K562 (cell line): ENCODE measurements around the gene GANAB. TPM values are rescaled to one million over a fixed set of nuclear protein-coding genes. Genes with fewer than 3 reads are reported as not detected.
A peak's percentile ranks its signal among the peaks of the same experiment; 100 is the strongest.

ENCODE experiments used
- BRD4 ChIP-seq: fragments of 200-600 bp; sonication (generic); IDR thresholded peaks from 2 replicates; pipeline ENCODE4 v1.6.1; 2017; ENCODE audit warnings: inconsistent platforms
- CBFB ChIP-seq: sonication (generic); formaldehyde crosslinking; IDR thresholded peaks from 2 replicates; pipeline ENCODE4 v1.4.0; 2020; ENCODE audit warnings: mild to moderate bottlenecking, missing genetic modification reagents
- CTBP1 ChIP-seq: fragments of 450-650 bp; IDR thresholded peaks from 2 replicates; pipeline ENCODE4 v1.6.1; 2016; ENCODE audit warnings: borderline replicate concordance
- E2F5 ChIP-seq: sonication (generic); formaldehyde crosslinking; IDR thresholded peaks from 2 replicates; pipeline ENCODE4 v1.8.0; 2022; ENCODE audit warnings: mild to moderate bottlenecking, missing genetic modification reagents
- E2F6 ChIP-seq, 2 experiments: IDR thresholded peaks; 2 replicates each; pipeline ENCODE4 v1.6.1; 2011; ENCODE audit warnings: borderline replicate concordance in 1 of 2, control low read depth in 1 of 2, low read depth in 1 of 2, low read length in 1 of 2, mild to moderate bottlenecking in 1 of 2, mixed read lengths in 1 of 2, moderate library complexity in 1 of 2; ENCODE audit not compliant: insufficient read depth in 1 of 2, insufficient read length in 1 of 2, poor library complexity in 1 of 2, severe bottlenecking in 1 of 2; ENCODE audit errors: extremely low read depth in 1 of 2
- GTF2F1 ChIP-seq: IDR thresholded peaks from 2 replicates; pipeline ENCODE4 v1.6.1; 2011; ENCODE audit warnings: low read depth, low read length, improper control_type of control experiment
- HDAC1 ChIP-seq, 2 experiments: fragments of 450-650 bp; IDR thresholded peaks; 2 replicates each; pipeline ENCODE4 v1.6.1; 2016 to 2017; ENCODE audit warnings: inconsistent platforms in 1 of 2, mild to moderate bottlenecking in 1 of 2, moderate library complexity in 1 of 2
- HDGF ChIP-seq: fragments of 450-650 bp; IDR thresholded peaks from 2 replicates; pipeline ENCODE4 v1.6.1; 2016
- HNRNPK ChIP-seq: fragments of 200-400 bp; formaldehyde crosslinking; IDR thresholded peaks from one replicate; pipeline ENCODE4 v1.6.1; 2018; ENCODE audit warnings: mild to moderate bottlenecking, low read depth, low read length; ENCODE audit not compliant: poor library complexity, severe bottlenecking
- HNRNPUL1 ChIP-seq: fragments of 200-400 bp; formaldehyde crosslinking; IDR thresholded peaks from 2 replicates; pipeline ENCODE4 v1.6.1; 2017; ENCODE audit warnings: low read length
- HOMEZ ChIP-seq: fragments of 250-450 bp; sonication (Bioruptor Pico); IDR thresholded peaks from 2 replicates; pipeline ENCODE4 v1.4.0; 2020; ENCODE audit warnings: mild to moderate bottlenecking, moderate library complexity
- MAFF ChIP-seq: IDR thresholded peaks from 2 replicates; pipeline ENCODE4 v1.6.1; 2012; ENCODE audit warnings: low read length, improper control_type of control experiment
- MBD2 ChIP-seq: sonication (generic); IDR thresholded peaks from 2 replicates; pipeline ENCODE4 v1.6.1; 2016; ENCODE audit warnings: low read depth, borderline replicate concordance
- MYBL2 ChIP-seq, 2 experiments: fragments of 450-650 bp in 1 of 2; sonication (generic) in 1 of 2; formaldehyde crosslinking in 1 of 2; IDR thresholded peaks; 2 replicates each; pipeline versions ENCODE4 v1.6.1 to v1.8.1; 2017 to 2022; ENCODE audit warnings: borderline replicate concordance in 1 of 2, inconsistent platforms in 1 of 2, low read depth in 1 of 2, mild to moderate bottlenecking in 1 of 2, missing genetic modification reagents in 1 of 2, moderate library complexity in 1 of 2
- NFIC ChIP-seq: fragments of 450-650 bp; IDR thresholded peaks from 2 replicates; pipeline ENCODE4 v1.6.1; 2017; ENCODE audit warnings: mild to moderate bottlenecking, inconsistent platforms
- NFYB ChIP-seq: IDR thresholded peaks from 2 replicates; pipeline ENCODE4 v1.6.1; 2011; ENCODE audit warnings: mild to moderate bottlenecking, moderate library complexity; ENCODE audit not compliant: insufficient read length; ENCODE audit errors: extremely low read depth
- TARDBP ChIP-seq: fragments of 450-650 bp; IDR thresholded peaks from 2 replicates; pipeline ENCODE4 v1.6.1; 2016
- TEAD1 ChIP-seq, 2 experiments: fragments of 450-650 bp in 1 of 2; sonication (generic) in 1 of 2; formaldehyde crosslinking; IDR thresholded peaks; 2 replicates each; pipeline versions ENCODE4 v1.4.0 to v1.8.0; 2020 to 2022; ENCODE audit warnings: mild to moderate bottlenecking in 2 of 2, missing genetic modification reagents in 1 of 2
- U2AF2 ChIP-seq: fragments of 200-400 bp; formaldehyde crosslinking; optimal IDR thresholded peaks from 2 replicates; pipeline ENCODE3; 2017; ENCODE audit warnings: low read depth, mild to moderate bottlenecking, low read length
- YY1 ChIP-seq, 3 experiments: IDR thresholded peaks; 2 replicates each; pipeline ENCODE4 v1.6.1; 2011; ENCODE audit warnings: low read length in 2 of 3, mild to moderate bottlenecking in 2 of 3, moderate library complexity in 2 of 3, borderline replicate concordance in 1 of 3, control low read depth in 1 of 3, low read depth in 1 of 3; ENCODE audit not compliant: insufficient read depth in 3 of 3, insufficient replicate concordance in 2 of 3, control insufficient read depth in 1 of 3, insufficient read length in 1 of 3; ENCODE audit errors: extremely low read depth in 1 of 3
- ZNF263 ChIP-seq: sonication (generic); formaldehyde crosslinking; IDR thresholded peaks from 2 replicates; pipeline ENCODE4 v1.8.0; 2022; ENCODE audit warnings: mild to moderate bottlenecking, missing genetic modification reagents, borderline replicate concordance
- ZNF274 ChIP-seq: IDR thresholded peaks from 2 replicates; pipeline ENCODE4 v1.6.1; 2011; ENCODE audit warnings: low read depth, mild to moderate bottlenecking, low read length, moderate library complexity, borderline replicate concordance
- ZNF277 ChIP-seq: fragments of 250-450 bp; sonication (Bioruptor Pico); IDR thresholded peaks from 2 replicates; pipeline ENCODE4 v1.8.0; 2022; ENCODE audit warnings: inconsistent platforms, mild to moderate bottlenecking, moderate library complexity, borderline replicate concordance
- polyA plus RNA-seq, 8 experiments: library from polyadenylated mRNA; depleted of rRNA in 4 of 8; stranded (reverse) in 5 of 8; unstranded in 3 of 8; fragments of >200 nt; fragmentation: Nextera tagmentation in 2 of 8; fragmentation: Illumina TruSeq in 1 of 8; extraction: Ambion mirVana in 2 of 8; extraction: Trizol in 1 of 8; gene quantifications; 2 replicates each; pipeline versions ENCODE4 v1.2.1 to v1.2.3, GENCODE V29; 2011 to 2014; ENCODE audit warnings: inconsistent platforms in 1 of 8, missing spikeins in 1 of 8
- total RNA-seq, 7 experiments: library from RNA; depleted of rRNA in 6 of 7; stranded (reverse); fragments of >200 nt in 6 of 7; fragmentation: Illumina TruSeq in 2 of 7; extraction: Trizol in 2 of 7; gene quantifications; 2 replicates each; pipeline versions ENCODE4 v1.2.1 to v1.2.3, GENCODE V29; 2011 to 2021; ENCODE audit warnings: low replicate concordance in 1 of 7

GANAB gene
- total and polyA plus RNA-seq, 9 of the 15 experiments (the other 6 are each of a cell fraction or from before 2014, with no cell fraction given) = 6.5 to 284 (median 161) TPM

GRCh38 chr11:62614275-62614674 is 32.1 kb downstream of the GANAB start (continued):
- TF ChIP-seq CTBP1 (peak; percentile 58; the same call in 1 of the 2 replicates), HNRNPK (no peak), NFIC (0 out of 2 replicates have a peak, but pooled peaks have one; percentile 16), HDGF (no peak), NFYB (no peak), HNRNPUL1 (no peak), MYBL2 (IDR thresholded peaks at IDR 0.05; ENCODE audit: low read depth) (no peak), MYBL2 (CRISPR knock-in tag; IDR thresholded peaks at IDR 0.05; ENCODE audit: borderline replicate concordance) (no peak), ZNF274 (no peak), CBFB (no peak), ZNF277 (no peak), MBD2 (no peak), ZNF263 (CRISPR knock-in tag) (peak; percentile 89), MAFF (0 out of 2 replicates have a peak, but pooled peaks have one; percentile 21), TEAD1 (CRISPR knock-in tag; IDR thresholded peaks at IDR 0.05) (no peak), E2F6 (IDR thresholded peaks at IDR 0.05; ENCODE audit: borderline replicate concordance in 1 of 2, extremely low read depth in 1 of 2, insufficient read depth in 1 of 2, insufficient read length in 1 of 2, low read depth in 1 of 2, low read length in 1 of 2, poor library complexity in 1 of 2, severe bottlenecking in 1 of 2) (peak in 1 of 2 experiments; percentile 18), TARDBP (no peak), U2AF2 (no peak), HDAC1 (IDR thresholded peaks at IDR 0.05) (0 out of 4 replicates have a peak, but pooled peaks of 1 of the 2 experiments have one; percentile 39), GTF2F1 (no peak), HOMEZ (CRISPR knock-in tag) (no peak), E2F5 (CRISPR knock-in tag) (no peak), BRD4 (no peak), YY1 (IDR thresholded peaks at IDR 0.05; ENCODE audit: borderline replicate concordance in 1 of 3, control insufficient read depth in 1 of 3, extremely low read depth in 1 of 3, insufficient read depth in 3 of 3, insufficient read length in 1 of 3, insufficient replicate concordance in 2 of 3, low read depth in 1 of 3, low read length in 2 of 3) (no peak)
